VCaP (cell line): ENCODE measurements around the gene NCOA1.

Experiments used
- H3K27ac ChIP-seq: fragments of 450-650 bp; 2 replicates; pipeline ENCODE4 v1.5.1; 2017
- TF ChIP-seq, protein P1 (sequence below): fragments of 450-650 bp; conservative IDR thresholded peaks from 2 replicates; pipeline ENCODE4 v1.5.1; 2017; ENCODE audit warnings: mild to moderate bottlenecking, moderate library complexity

Gene NCOA1

GRCh38 chr2:24779116-24779515 is 288.1 kb downstream of the NCOA1 start:
- H3K27ac ChIP-seq: no peak overlapping the region
- TF ChIP-seq, protein P1, sequence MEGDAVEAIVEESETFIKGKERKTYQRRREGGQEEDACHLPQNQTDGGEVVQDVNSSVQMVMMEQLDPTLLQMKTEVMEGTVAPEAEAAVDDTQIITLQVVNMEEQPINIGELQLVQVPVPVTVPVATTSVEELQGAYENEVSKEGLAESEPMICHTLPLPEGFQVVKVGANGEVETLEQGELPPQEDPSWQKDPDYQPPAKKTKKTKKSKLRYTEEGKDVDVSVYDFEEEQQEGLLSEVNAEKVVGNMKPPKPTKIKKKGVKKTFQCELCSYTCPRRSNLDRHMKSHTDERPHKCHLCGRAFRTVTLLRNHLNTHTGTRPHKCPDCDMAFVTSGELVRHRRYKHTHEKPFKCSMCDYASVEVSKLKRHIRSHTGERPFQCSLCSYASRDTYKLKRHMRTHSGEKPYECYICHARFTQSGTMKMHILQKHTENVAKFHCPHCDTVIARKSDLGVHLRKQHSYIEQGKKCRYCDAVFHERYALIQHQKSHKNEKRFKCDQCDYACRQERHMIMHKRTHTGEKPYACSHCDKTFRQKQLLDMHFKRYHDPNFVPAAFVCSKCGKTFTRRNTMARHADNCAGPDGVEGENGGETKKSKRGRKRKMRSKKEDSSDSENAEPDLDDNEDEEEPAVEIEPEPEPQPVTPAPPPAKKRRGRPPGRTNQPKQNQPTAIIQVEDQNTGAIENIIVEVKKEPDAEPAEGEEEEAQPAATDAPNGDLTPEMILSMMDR: no peak

GRCh38 chr2:24783641-24784040 is 292.6 kb downstream of the NCOA1 start:
- no peak overlapping the region for H3K27ac ChIP-seq
- TF ChIP-seq, protein P1: no peak

- TF ChIP-seq, protein P1: no peak
- H3K27ac ChIP-seq: no peak overlapping the region
Observed at GRCh38 chr2:24785671-24786321, 294.7 kb downstream of the NCOA1 start.

DNA sequence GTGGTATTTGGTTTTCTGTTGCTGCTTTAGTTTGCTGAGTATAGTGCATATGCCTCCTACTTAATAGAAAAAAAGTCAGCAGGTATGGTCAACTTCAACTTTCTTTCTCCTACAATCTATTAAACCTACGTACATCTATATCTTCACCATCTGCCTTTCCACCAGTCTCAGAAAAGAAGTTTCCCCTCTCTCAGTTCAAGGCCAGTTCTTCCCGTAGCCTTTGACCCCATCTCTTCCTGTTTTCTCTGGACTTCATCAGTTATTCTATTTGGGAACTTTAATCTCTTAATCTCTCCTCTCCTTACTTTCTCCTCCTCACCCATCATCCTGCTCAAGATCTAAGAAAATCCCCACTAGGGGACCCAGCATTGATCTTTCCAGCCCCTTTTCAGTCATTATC is 296.5 kb downstream of the NCOA1 start:
- TF ChIP-seq, protein P1: no peak
- H3K27ac ChIP-seq: no peak overlapping the region

DNA sequence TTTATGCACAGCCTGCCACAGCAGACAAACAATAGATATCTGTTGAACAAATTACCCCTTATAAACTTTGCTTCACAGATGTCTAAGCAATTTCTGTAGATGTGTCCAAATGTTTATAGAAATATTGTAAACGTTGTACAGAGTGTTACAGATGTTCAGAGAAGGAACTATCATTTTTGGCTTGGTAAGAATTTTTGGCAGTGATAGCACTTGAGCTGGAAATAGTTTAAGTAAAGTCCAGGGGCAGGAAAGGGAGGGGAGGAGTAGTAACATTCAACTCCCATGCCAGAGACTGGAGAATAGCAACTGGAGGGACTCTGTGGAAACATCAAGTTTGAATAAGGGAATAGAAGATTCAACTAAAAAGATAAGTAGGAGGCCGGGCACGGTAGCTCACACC is 297.8 kb downstream of the NCOA1 start:
- no peak overlapping the region for H3K27ac ChIP-seq
- TF ChIP-seq, protein P1: no peak

GRCh38 chr2:24791452-24791851 is 300.4 kb downstream of the NCOA1 start:
- H3K27ac ChIP-seq: peak overlapping the region; percentile 99
- TF ChIP-seq, protein P1: no peak

DNA sequence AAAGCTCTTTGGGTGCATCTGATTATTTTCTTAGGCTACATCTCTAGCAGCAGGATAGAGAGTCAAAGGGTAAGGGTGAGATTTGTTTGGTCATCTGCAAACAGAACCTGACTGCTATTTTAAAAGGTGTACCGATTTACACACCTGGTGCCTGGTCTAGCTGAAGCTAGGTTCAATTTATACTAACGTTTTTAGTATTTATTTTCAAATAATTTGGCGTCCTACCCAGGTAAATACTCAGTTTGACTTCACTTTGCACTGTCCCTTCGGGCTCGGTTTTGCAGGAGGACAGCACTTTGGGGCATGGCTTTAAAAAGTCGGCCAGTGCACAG is 301.5 kb downstream of the NCOA1 start:
- TF ChIP-seq, protein P1: no peak
- peak overlapping the region; percentile 99 for H3K27ac ChIP-seq
